ENCODE results near the gene IFNAR2. TPM values are rescaled to one million over a fixed set of nuclear protein-coding genes. Genes with fewer than 3 reads are reported as not detected.
"Not testable (repeated sequence)": the region's sequence is repeated elsewhere in the genome, so short reads cannot be mapped to it uniquely, and the experiment has no call there.

IFNAR2 gene
- total RNA-seq, 2 donors from 2014 or later = 5.4 to 5.8 TPM

- peaks cover 0 to 39% of the 10 kb centered on the region in 2 donors for H3K4me1 ChIP-seq
- H3K36me3 ChIP-seq = no peaks in the 10 kb centered on the region
- no peaks in the 10 kb centered on the region for H3K9me3 ChIP-seq
- no peak overlapping the region for H3K27ac ChIP-seq
- TF ChIP-seq CTCF (IDR thresholded peaks at IDR 0.05) = no peak
- DNase-seq (ENCODE audit: low spot score) = no peak
- H3K27me3 ChIP-seq = no peaks in the 10 kb centered on the region
- no peak overlapping the region for H3K4me3 ChIP-seq
Measured at GRCh38 chr21:33236013-33236686, 6.4 kb downstream of the IFNAR2 start.

- DNase-seq (ENCODE audit: low spot score) = no peak
- no peak for TF ChIP-seq CTCF (IDR thresholded peaks at IDR 0.05)
- peaks cover 0 to 33% of the 10 kb centered on the region in 2 donors for H3K4me1 ChIP-seq
- H3K9me3 ChIP-seq = no peaks in the 10 kb centered on the region
- H3K27me3 ChIP-seq = no peaks in the 10 kb centered on the region
- H3K27ac ChIP-seq = no peak overlapping the region
- no peaks in the 10 kb centered on the region for H3K36me3 ChIP-seq
- H3K4me3 ChIP-seq = no peak overlapping the region
Measured at GRCh38 chr21:33236766-33237165, 7.0 kb downstream of the IFNAR2 start.

- no peak overlapping the region for H3K4me3 ChIP-seq
- no peaks in the 10 kb centered on the region for H3K27me3 ChIP-seq
- no peaks in the 10 kb centered on the region for H3K9me3 ChIP-seq
- no peak for TF ChIP-seq CTCF (IDR thresholded peaks at IDR 0.05)
- H3K27ac ChIP-seq = no peak overlapping the region
- H3K36me3 ChIP-seq = no peaks in the 10 kb centered on the region
- no peak for DNase-seq (ENCODE audit: low spot score)
- H3K4me1 ChIP-seq = peaks cover 0 to 26% of the 10 kb centered on the region in 2 donors
Measured at GRCh38 chr21:33237486-33237885, 7.7 kb downstream of the IFNAR2 start.

- TF ChIP-seq CTCF (IDR thresholded peaks at IDR 0.05) = no peak
- no peak overlapping the region for H3K4me3 ChIP-seq
- H3K27me3 ChIP-seq = no peaks in the 10 kb centered on the region
- no peak overlapping the region for H3K27ac ChIP-seq
- no peaks in the 10 kb centered on the region for H3K36me3 ChIP-seq
- no peaks in the 10 kb centered on the region for H3K9me3 ChIP-seq
- H3K4me1 ChIP-seq = peaks cover 0 to 22% of the 10 kb centered on the region in 2 donors
- no peak for DNase-seq (ENCODE audit: low spot score)
Measured at GRCh38 chr21:33238146-33238545, 8.4 kb downstream of the IFNAR2 start.

- H3K27ac ChIP-seq = no peak overlapping the region
Measured at GRCh38 chr21:33238565-33239255, 9.0 kb downstream of the IFNAR2 start.

GRCh38 chr21:33239559-33240127 lies 9.9 kb downstream of the IFNAR2 start:
- not testable (repeated sequence) for H3K27me3 ChIP-seq; H3K9me3 ChIP-seq; H3K27ac ChIP-seq; H3K36me3 ChIP-seq; DNase-seq (ENCODE audit: low spot score); H3K4me3 ChIP-seq
- peaks cover 0 to 28% of the 10 kb centered on the region in 2 donors for H3K4me1 ChIP-seq

More at GRCh38 chr21:33238565-33239255, 9.0 kb downstream of the IFNAR2 start:
- no peak overlapping the region for H3K4me3 ChIP-seq
- no peaks in the 10 kb centered on the region for H3K9me3 ChIP-seq
- H3K27me3 ChIP-seq = no peaks in the 10 kb centered on the region
- H3K36me3 ChIP-seq = no peaks in the 10 kb centered on the region
- no peak for DNase-seq (ENCODE audit: low spot score)
- peaks cover 0 to 18% of the 10 kb centered on the region in 2 donors for H3K4me1 ChIP-seq
- no peak for TF ChIP-seq CTCF (IDR thresholded peaks at IDR 0.05)

Data from right atrium auricular region (tissue), 2 donors.